Measurements from ENCODE around the gene MDH1.

DNA sequence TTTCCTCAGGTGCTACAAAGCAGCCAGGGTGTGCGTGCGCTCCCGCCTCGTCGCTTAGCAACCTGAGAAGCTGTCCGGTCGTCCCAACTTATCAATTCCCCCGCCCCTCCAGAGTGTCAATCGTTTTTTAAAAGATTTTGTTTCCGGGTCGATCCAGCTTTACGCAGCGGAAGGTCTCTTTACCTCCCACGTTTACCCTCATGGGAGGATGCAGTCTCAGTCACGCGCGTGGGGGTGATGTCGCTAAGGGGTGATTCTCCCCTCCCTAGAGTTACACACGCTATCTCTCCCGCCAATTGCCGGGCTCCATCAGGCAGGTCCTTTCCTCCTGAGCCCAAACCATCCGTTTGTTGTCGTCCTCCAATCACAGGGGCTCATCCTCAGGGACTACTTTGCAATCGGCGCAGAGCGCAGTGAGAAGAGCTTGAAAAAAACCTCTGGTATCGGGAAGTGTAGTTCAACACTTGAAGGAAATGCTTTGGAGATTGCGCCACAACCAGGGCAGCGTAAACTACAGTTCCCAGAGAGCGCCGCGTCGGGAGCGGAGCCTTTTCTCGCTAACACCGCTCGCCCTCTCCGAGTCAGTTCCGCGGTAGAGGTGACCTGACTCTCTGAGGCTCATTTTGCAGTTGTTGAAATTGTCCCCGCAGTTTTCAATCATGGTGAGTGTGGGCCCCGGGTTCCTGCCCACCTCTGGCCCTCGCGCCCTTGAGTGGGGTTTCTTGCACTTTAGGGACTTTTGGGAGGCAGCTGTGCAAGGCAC lies at the start of gene MDH1, which contains the start of gene WDPCP:
- peak; percentile 86 to 95 for TF ChIP-seq CEBPB (IDR thresholded peaks at IDR 0.05)
- TF ChIP-seq POLR2A (IDR thresholded peaks at IDR 0.05; ENCODE audit: low read length): peak; percentile 74
- TF ChIP-seq, protein P1, sequence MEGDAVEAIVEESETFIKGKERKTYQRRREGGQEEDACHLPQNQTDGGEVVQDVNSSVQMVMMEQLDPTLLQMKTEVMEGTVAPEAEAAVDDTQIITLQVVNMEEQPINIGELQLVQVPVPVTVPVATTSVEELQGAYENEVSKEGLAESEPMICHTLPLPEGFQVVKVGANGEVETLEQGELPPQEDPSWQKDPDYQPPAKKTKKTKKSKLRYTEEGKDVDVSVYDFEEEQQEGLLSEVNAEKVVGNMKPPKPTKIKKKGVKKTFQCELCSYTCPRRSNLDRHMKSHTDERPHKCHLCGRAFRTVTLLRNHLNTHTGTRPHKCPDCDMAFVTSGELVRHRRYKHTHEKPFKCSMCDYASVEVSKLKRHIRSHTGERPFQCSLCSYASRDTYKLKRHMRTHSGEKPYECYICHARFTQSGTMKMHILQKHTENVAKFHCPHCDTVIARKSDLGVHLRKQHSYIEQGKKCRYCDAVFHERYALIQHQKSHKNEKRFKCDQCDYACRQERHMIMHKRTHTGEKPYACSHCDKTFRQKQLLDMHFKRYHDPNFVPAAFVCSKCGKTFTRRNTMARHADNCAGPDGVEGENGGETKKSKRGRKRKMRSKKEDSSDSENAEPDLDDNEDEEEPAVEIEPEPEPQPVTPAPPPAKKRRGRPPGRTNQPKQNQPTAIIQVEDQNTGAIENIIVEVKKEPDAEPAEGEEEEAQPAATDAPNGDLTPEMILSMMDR (IDR thresholded peaks at IDR 0.05): no peak
- TF ChIP-seq JUN (IDR thresholded peaks at IDR 0.05): peak; percentile 81 to 96; a peak in 4 of 5 replicates
- TF ChIP-seq TP53 (CRISPR knock-in tag; IDR thresholded peaks at IDR 0.05): no peak
- no peak for TF ChIP-seq SREBF2 (IDR thresholded peaks at IDR 0.05)
- TF ChIP-seq, protein P2, sequence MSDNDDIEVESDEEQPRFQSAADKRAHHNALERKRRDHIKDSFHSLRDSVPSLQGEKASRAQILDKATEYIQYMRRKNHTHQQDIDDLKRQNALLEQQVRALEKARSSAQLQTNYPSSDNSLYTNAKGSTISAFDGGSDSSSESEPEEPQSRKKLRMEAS (IDR thresholded peaks at IDR 0.05): peak; percentile 92
- TF ChIP-seq KDM1A (IDR thresholded peaks at IDR 0.05; ENCODE audit: low read depth): no peak

All from A549 (cell line).